Neural progenitor cell (in vitro differentiated cells): ENCODE data around the gene RFPL3.

Source experiments
- EZH2 ChIP-seq: fragments of 200-600 bp; sonication (generic); IDR thresholded peaks from 2 replicates; pipeline ENCODE4 v1.6.1; 2017; ENCODE audit warnings: antibody characterized with exemption, mild to moderate bottlenecking, moderate library complexity
- EZH2phosphoT487 ChIP-seq: fragments of 200-600 bp; sonication (generic); IDR thresholded peaks from 2 replicates; pipeline ENCODE4 v1.6.1; 2017; ENCODE audit warnings: antibody characterized with exemption
- TF ChIP-seq, protein P1 (sequence below): fragments of 200-600 bp; sonication (generic); IDR thresholded peaks from 2 replicates; pipeline ENCODE4 v1.5.1; 2017; ENCODE audit warnings: antibody characterized with exemption, mild to moderate bottlenecking

- no peak for TF ChIP-seq EZH2phosphoT487
- TF ChIP-seq, protein P1, sequence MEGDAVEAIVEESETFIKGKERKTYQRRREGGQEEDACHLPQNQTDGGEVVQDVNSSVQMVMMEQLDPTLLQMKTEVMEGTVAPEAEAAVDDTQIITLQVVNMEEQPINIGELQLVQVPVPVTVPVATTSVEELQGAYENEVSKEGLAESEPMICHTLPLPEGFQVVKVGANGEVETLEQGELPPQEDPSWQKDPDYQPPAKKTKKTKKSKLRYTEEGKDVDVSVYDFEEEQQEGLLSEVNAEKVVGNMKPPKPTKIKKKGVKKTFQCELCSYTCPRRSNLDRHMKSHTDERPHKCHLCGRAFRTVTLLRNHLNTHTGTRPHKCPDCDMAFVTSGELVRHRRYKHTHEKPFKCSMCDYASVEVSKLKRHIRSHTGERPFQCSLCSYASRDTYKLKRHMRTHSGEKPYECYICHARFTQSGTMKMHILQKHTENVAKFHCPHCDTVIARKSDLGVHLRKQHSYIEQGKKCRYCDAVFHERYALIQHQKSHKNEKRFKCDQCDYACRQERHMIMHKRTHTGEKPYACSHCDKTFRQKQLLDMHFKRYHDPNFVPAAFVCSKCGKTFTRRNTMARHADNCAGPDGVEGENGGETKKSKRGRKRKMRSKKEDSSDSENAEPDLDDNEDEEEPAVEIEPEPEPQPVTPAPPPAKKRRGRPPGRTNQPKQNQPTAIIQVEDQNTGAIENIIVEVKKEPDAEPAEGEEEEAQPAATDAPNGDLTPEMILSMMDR = no peak
- TF ChIP-seq EZH2 = no peak
These were observed 32.3 kb upstream of the RFPL3 start for GRCh38 chr22:32325416-32325801.
